ENCODE results near the gene TMEM150B.

TMEM150B gene

DNA sequence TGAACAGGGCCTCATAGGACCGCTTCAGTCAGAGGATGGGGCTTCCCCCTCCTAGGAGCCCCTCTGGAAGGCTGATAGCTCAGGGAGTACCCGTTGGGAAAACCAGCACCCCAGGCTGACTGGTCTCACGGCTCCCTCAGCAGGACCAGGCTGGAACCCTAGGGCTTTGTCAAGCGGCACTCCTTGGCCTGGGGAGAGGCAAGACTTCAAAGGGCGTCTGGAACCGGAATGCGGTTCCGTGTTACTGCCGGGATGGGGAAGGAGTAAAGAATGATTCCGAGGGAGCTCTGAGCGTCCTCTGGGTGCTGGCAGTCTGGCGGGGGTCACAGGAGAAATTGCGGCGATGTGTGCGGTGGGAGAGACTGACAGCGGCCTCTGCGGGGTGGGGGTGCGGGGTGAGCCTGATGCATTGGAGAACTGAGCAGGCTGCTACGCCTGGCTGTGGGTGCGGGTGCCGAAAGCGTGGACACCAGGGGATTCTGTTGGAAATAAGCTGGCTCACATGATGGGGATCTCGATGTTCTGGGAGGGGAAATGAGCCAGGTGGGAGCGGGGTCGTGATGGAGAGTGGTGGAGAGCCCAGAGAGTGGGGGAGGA is 27.5 kb upstream of the TMEM150B start:
- peaks cover 35% of the 10 kb centered on the region for H3K27me3 ChIP-seq (ENCODE audit: control insufficient read depth, insufficient read depth, low read length)
- no peak overlapping the region for H3K9ac ChIP-seq (ENCODE audit: low read depth, low read length)
- no peaks in the 10 kb centered on the region for H3K9me3 ChIP-seq (ENCODE audit: control insufficient read depth, insufficient read depth, low read length)
- peak overlapping the region; percentile 59 for H3K4me3 ChIP-seq (ENCODE audit: low read depth, low read length)
- H3K36me3 ChIP-seq (ENCODE audit: control insufficient read depth, insufficient read depth, low read length) = peaks cover 12% of the 10 kb centered on the region
- H3K4me1 ChIP-seq (ENCODE audit: control insufficient read depth, insufficient read depth, low read length) = peaks cover 16% of the 10 kb centered on the region

DNA sequence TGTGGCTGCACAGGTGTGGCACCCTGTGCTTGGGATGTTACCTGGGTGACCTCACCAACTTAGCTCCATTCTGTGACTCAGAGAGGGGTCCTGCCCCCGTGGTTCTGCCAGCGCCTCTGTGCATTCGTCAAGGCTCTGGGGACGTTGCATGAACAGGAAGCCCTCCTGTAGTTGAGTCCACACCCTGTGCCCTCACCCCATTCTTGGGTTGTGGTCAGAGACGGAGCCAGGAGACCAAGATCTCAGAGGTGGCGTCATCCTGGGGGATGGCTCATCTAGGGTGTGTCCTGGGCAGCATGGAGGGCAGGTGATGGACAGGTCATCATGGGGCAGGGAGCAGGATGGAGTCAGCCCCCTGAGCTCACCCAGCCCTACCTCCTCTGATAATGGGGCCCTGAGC is 26.9 kb upstream of the TMEM150B start:
- Histone ChIP-seq H3K9me3 (ENCODE audit: control insufficient read depth, insufficient read depth, low read length) (no peaks in the 10 kb centered on the region), H3K4me1 (ENCODE audit: control insufficient read depth, insufficient read depth, low read length) (peaks cover 16% of the 10 kb centered on the region), H3K4me3 (ENCODE audit: low read depth, low read length) (no peak overlapping the region), H3K27me3 (ENCODE audit: control insufficient read depth, insufficient read depth, low read length) (peaks cover 31% of the 10 kb centered on the region), H3K36me3 (ENCODE audit: control insufficient read depth, insufficient read depth, low read length) (peaks cover 16% of the 10 kb centered on the region), H3K9ac (ENCODE audit: low read depth, low read length) (no peak overlapping the region)

DNA sequence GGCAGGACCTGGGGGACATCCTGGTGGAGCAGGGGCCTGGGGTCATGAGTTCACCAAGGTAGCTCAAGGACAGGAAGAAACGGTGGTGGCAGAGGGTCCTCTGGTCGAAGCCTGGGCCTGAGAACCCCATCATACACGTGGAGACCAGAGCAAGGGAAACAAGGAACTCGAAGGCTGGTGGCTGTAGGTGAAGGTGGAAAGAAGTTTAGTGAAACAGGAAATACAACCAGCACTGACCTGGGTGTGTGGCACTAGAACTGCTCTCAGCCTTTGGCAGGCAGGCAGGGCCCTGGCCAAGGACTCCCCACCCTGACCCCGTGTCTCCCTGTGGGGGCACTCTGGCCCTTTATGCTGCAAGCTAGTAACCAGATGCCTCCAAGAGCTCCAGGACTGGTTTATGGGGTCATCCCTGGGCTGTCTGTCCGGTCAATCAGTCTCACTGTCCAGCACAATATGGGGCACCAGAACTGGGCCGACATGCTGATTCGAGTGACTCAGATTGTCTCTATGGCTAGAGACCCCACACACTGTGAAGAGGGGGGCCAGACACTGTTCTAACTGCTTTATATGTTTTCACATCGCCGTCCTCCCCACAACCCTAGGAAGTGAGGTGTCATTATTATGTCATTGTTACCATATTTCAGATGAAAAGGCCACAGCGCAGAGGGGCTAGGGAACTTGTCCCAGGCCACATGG is 25.6 kb upstream of the TMEM150B start:
- H3K27me3 ChIP-seq (ENCODE audit: control insufficient read depth, insufficient read depth, low read length) = peaks cover 24% of the 10 kb centered on the region
- no peak overlapping the region for H3K9ac ChIP-seq (ENCODE audit: low read depth, low read length)
- no peak overlapping the region for H3K4me3 ChIP-seq (ENCODE audit: low read depth, low read length)
- no peaks in the 10 kb centered on the region for H3K9me3 ChIP-seq (ENCODE audit: control insufficient read depth, insufficient read depth, low read length)
- peaks cover 23% of the 10 kb centered on the region for H3K36me3 ChIP-seq (ENCODE audit: control insufficient read depth, insufficient read depth, low read length)
- H3K4me1 ChIP-seq (ENCODE audit: control insufficient read depth, insufficient read depth, low read length) = peaks cover 16% of the 10 kb centered on the region

GRCh38 chr19:55348317-55349034 is 23.3 kb upstream of the TMEM150B start:
- Histone ChIP-seq H3K4me3 (ENCODE audit: low read depth, low read length) (peak overlapping the region; percentile 27), H3K4me1 (ENCODE audit: control insufficient read depth, insufficient read depth, low read length) (peaks cover 16% of the 10 kb centered on the region), H3K9me3 (ENCODE audit: control insufficient read depth, insufficient read depth, low read length) (no peaks in the 10 kb centered on the region), H3K27me3 (ENCODE audit: control insufficient read depth, insufficient read depth, low read length) (peaks cover 16% of the 10 kb centered on the region), H3K9ac (ENCODE audit: low read depth, low read length) (peak overlapping the region; percentile 61), H3K36me3 (ENCODE audit: control insufficient read depth, insufficient read depth, low read length) (peaks cover 40% of the 10 kb centered on the region)

DNA sequence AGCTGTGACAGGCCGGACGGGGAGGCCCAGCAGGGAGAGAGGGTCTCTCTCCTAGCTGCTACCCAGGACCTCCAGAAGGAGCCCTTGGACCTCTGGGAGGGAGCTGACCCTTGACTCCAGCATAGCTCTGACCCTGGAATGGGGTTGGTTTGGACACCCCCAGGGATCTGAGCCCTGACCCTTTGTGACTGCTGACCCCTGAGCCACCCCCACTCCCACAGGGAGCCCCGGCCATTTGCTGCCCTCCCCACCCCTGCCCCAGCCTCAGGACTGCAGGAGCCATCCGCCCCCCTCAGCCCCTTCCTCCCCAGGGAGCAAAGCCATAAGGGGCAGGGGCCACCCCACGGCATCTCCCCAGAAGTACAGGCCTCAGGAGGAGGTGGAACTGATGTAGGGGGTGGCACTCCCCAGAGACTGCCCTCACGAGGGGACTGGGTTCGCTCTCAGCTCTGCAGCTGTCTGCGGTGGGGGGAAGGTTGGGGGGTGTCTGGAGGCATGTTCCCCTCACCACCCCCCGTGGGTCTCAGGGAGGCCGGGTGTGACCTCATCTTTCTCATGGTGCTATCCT is 22.4 kb upstream of the TMEM150B start:
- no peak overlapping the region for H3K9ac ChIP-seq (ENCODE audit: low read depth, low read length)
- peaks cover 16% of the 10 kb centered on the region for H3K4me1 ChIP-seq (ENCODE audit: control insufficient read depth, insufficient read depth, low read length)
- peaks cover 7% of the 10 kb centered on the region for H3K27me3 ChIP-seq (ENCODE audit: control insufficient read depth, insufficient read depth, low read length)
- no peaks in the 10 kb centered on the region for H3K9me3 ChIP-seq (ENCODE audit: control insufficient read depth, insufficient read depth, low read length)
- peaks cover 49% of the 10 kb centered on the region for H3K36me3 ChIP-seq (ENCODE audit: control insufficient read depth, insufficient read depth, low read length)
- no peak overlapping the region for H3K4me3 ChIP-seq (ENCODE audit: low read depth, low read length)

DNA sequence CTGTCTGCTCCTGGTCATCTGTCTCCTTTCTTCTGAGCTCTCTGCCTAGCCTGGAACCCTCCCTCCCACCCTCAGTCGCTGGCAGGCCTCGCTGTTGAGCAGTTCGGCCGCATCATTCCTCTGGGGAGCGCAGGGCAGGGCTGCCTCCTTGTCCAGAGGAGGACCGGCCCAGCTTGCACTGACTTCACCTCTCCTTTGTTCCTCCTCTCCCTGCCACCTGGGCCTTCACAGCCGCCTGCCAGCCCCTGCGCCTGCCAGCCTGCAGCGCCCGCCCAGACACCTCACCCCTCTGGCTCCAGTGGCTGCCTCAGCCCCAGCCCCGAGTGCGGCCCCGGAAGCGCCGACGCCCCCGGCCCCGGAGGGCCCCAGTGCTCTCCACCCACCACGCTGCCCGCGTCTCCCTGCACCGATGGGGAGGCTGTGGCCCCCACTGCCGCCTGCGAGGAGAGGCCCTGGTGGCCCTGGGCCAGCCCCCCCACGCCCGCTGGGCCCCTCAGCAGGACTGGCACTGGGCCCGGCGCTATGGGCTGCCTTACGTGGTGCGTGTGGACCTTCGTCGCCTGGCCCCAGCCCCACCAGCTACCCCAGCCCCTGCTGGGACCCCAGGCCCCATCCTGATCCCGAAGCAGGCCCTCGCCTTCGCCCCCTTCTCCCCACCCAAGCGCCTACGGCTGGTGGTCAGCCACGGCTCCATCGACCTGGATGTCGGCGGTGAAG is 21.7 kb upstream of the TMEM150B start:
- no peak overlapping the region for H3K4me3 ChIP-seq (ENCODE audit: low read depth, low read length)
- no peaks in the 10 kb centered on the region for H3K9me3 ChIP-seq (ENCODE audit: control insufficient read depth, insufficient read depth, low read length)
- H3K36me3 ChIP-seq (ENCODE audit: control insufficient read depth, insufficient read depth, low read length) = peaks cover 54% of the 10 kb centered on the region
- no peak overlapping the region for H3K9ac ChIP-seq (ENCODE audit: low read depth, low read length)
- peaks cover under 1% of the 10 kb centered on the region for H3K27me3 ChIP-seq (ENCODE audit: control insufficient read depth, insufficient read depth, low read length)
- peaks cover 17% of the 10 kb centered on the region for H3K4me1 ChIP-seq (ENCODE audit: control insufficient read depth, insufficient read depth, low read length)

DNA sequence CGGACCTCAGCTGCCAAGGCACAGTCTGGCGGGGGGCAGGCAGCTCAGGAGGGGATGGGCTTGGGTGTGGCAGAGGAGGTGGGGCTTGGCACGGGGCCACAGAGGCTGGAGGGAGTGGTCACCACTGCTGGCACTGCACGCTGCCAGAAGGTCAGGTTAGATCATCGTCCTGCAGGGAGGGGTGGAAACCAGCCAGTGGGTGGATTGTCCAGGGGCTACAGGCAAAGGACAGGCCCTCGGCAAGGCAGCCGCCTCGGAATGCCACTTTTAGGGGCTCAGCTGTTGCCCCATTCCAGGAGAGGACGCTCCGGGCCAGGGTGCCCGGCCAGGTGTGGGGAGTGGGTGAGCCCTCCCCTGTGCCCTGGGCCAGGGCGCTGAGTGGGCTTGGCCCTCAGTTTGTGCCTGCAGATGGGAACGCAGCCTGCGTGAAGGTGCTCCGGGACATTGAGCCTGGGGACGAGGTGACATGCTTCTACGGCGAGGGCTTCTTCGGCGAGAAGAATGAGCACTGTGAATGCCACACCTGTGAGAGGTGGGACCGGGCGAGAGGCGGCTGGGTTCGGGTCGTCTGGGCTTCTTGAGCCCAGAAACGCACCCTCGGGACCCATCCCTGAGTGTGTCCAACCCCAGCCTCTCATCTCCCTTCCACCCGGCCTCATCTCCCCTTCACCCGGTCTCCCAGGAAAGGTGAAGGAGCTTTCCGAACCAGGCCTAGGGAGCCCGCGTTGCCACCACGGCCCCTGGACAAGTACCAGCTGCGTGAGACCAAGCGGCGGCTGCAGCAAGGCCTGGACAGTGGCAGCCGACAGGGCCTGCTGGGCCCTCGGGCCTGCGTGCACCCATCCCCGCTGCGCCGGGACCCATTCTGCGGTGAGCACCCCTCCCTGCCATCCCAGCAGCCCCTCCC is 20.9 kb upstream of the TMEM150B start:
- peaks cover 23% of the 10 kb centered on the region for H3K4me1 ChIP-seq (ENCODE audit: control insufficient read depth, insufficient read depth, low read length)
- H3K4me3 ChIP-seq (ENCODE audit: low read depth, low read length) = no peak overlapping the region
- no peaks in the 10 kb centered on the region for H3K27me3 ChIP-seq (ENCODE audit: control insufficient read depth, insufficient read depth, low read length)
- no peak overlapping the region for H3K9ac ChIP-seq (ENCODE audit: low read depth, low read length)
- no peaks in the 10 kb centered on the region for H3K9me3 ChIP-seq (ENCODE audit: control insufficient read depth, insufficient read depth, low read length)
- peaks cover 50% of the 10 kb centered on the region for H3K36me3 ChIP-seq (ENCODE audit: control insufficient read depth, insufficient read depth, low read length)

- Histone ChIP-seq H3K4me3 (ENCODE audit: low read depth, low read length) (no peak overlapping the region), H3K9ac (ENCODE audit: low read depth, low read length) (no peak overlapping the region), H3K9me3 (ENCODE audit: control insufficient read depth, insufficient read depth, low read length) (no peaks in the 10 kb centered on the region), H3K4me1 (ENCODE audit: control insufficient read depth, insufficient read depth, low read length) (peaks cover 21% of the 10 kb centered on the region), H3K36me3 (ENCODE audit: control insufficient read depth, insufficient read depth, low read length) (peaks cover 49% of the 10 kb centered on the region), H3K27me3 (ENCODE audit: control insufficient read depth, insufficient read depth, low read length) (no peaks in the 10 kb centered on the region)
Observed at GRCh38 chr19:55345101-55345817, 20.1 kb upstream of the TMEM150B start.

GRCh38 chr19:55344444-55344843 is 19.3 kb upstream of the TMEM150B start:
- Histone ChIP-seq H3K9ac (ENCODE audit: low read depth, low read length) (no peak overlapping the region), H3K9me3 (ENCODE audit: control insufficient read depth, insufficient read depth, low read length) (no peaks in the 10 kb centered on the region), H3K36me3 (ENCODE audit: control insufficient read depth, insufficient read depth, low read length) (peaks cover 45% of the 10 kb centered on the region), H3K27me3 (ENCODE audit: control insufficient read depth, insufficient read depth, low read length) (no peaks in the 10 kb centered on the region), H3K4me3 (ENCODE audit: low read depth, low read length) (no peak overlapping the region), H3K4me1 (ENCODE audit: control insufficient read depth, insufficient read depth, low read length) (peaks cover 18% of the 10 kb centered on the region)

All from iPS-15b (cell line).